ENCODE data around the gene APRT. TPM values are rescaled to one million over a fixed set of nuclear protein-coding genes. Genes with fewer than 3 reads are reported as not detected.

The APRT gene
- total and polyA plus RNA-seq, 9 of the 15 experiments (the other 6 are each of a cell fraction or from before 2014, with no cell fraction given) = 41.7 to 409 (median 146) TPM

DNA sequence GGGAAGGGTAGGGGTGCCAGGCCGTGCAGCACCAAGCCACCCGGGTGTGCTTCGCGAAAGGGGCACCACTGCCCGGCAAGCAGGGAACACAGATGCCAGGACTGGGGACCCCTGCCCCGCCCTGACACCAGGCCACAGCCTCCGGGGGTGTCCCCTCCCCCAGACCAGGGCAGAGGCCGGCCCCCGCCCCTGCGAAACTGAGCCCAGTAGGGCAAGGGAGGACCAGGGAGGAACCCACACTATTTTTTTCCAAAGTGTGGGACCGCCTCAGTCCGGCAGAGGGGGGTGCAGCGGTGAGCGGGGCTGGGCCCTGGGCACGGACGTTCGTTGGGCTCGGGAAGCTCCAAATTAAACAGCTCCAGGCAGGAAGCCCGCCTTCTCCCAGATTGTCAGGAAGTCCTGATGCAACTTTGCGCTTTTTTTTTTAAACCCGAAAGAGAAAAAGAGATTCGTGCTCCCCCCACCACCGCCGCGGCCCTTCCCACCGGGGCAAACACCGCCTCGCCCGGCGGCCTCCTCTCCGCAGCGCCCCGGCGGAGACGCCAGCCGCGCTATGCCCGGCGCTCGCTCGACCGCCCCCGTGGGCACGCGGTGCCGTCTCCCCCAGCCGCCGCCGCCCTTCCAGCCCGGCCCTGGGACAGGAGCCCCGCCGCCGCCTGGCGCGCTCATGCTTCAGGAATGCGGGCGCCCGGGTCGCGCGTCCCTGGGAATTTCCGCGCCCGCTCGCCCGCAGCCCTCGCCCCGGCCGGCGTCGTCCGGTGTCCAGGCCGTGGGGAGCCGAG is 27.5 kb downstream of the APRT start (continued):
- TF ChIP-seq, protein P1, sequence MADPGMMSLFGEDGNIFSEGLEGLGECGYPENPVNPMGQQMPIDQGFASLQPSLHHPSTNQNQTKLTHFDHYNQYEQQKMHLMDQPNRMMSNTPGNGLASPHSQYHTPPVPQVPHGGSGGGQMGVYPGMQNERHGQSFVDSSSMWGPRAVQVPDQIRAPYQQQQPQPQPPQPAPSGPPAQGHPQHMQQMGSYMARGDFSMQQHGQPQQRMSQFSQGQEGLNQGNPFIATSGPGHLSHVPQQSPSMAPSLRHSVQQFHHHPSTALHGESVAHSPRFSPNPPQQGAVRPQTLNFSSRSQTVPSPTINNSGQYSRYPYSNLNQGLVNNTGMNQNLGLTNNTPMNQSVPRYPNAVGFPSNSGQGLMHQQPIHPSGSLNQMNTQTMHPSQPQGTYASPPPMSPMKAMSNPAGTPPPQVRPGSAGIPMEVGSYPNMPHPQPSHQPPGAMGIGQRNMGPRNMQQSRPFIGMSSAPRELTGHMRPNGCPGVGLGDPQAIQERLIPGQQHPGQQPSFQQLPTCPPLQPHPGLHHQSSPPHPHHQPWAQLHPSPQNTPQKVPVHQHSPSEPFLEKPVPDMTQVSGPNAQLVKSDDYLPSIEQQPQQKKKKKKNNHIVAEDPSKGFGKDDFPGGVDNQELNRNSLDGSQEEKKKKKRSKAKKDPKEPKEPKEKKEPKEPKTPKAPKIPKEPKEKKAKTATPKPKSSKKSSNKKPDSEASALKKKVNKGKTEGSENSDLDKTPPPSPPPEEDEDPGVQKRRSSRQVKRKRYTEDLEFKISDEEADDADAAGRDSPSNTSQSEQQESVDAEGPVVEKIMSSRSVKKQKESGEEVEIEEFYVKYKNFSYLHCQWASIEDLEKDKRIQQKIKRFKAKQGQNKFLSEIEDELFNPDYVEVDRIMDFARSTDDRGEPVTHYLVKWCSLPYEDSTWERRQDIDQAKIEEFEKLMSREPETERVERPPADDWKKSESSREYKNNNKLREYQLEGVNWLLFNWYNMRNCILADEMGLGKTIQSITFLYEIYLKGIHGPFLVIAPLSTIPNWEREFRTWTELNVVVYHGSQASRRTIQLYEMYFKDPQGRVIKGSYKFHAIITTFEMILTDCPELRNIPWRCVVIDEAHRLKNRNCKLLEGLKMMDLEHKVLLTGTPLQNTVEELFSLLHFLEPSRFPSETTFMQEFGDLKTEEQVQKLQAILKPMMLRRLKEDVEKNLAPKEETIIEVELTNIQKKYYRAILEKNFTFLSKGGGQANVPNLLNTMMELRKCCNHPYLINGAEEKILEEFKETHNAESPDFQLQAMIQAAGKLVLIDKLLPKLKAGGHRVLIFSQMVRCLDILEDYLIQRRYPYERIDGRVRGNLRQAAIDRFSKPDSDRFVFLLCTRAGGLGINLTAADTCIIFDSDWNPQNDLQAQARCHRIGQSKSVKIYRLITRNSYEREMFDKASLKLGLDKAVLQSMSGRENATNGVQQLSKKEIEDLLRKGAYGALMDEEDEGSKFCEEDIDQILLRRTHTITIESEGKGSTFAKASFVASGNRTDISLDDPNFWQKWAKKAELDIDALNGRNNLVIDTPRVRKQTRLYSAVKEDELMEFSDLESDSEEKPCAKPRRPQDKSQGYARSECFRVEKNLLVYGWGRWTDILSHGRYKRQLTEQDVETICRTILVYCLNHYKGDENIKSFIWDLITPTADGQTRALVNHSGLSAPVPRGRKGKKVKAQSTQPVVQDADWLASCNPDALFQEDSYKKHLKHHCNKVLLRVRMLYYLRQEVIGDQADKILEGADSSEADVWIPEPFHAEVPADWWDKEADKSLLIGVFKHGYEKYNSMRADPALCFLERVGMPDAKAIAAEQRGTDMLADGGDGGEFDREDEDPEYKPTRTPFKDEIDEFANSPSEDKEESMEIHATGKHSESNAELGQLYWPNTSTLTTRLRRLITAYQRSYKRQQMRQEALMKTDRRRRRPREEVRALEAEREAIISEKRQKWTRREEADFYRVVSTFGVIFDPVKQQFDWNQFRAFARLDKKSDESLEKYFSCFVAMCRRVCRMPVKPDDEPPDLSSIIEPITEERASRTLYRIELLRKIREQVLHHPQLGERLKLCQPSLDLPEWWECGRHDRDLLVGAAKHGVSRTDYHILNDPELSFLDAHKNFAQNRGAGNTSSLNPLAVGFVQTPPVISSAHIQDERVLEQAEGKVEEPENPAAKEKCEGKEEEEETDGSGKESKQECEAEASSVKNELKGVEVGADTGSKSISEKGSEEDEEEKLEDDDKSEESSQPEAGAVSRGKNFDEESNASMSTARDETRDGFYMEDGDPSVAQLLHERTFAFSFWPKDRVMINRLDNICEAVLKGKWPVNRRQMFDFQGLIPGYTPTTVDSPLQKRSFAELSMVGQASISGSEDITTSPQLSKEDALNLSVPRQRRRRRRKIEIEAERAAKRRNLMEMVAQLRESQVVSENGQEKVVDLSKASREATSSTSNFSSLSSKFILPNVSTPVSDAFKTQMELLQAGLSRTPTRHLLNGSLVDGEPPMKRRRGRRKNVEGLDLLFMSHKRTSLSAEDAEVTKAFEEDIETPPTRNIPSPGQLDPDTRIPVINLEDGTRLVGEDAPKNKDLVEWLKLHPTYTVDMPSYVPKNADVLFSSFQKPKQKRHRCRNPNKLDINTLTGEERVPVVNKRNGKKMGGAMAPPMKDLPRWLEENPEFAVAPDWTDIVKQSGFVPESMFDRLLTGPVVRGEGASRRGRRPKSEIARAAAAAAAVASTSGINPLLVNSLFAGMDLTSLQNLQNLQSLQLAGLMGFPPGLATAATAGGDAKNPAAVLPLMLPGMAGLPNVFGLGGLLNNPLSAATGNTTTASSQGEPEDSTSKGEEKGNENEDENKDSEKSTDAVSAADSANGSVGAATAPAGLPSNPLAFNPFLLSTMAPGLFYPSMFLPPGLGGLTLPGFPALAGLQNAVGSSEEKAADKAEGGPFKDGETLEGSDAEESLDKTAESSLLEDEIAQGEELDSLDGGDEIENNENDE (IDR thresholded peaks at IDR 0.05; ENCODE audit: low read depth, low read length) = no peak
- TF ChIP-seq, protein P2, sequence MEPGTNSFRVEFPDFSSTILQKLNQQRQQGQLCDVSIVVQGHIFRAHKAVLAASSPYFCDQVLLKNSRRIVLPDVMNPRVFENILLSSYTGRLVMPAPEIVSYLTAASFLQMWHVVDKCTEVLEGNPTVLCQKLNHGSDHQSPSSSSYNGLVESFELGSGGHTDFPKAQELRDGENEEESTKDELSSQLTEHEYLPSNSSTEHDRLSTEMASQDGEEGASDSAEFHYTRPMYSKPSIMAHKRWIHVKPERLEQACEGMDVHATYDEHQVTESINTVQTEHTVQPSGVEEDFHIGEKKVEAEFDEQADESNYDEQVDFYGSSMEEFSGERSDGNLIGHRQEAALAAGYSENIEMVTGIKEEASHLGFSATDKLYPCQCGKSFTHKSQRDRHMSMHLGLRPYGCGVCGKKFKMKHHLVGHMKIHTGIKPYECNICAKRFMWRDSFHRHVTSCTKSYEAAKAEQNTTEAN (CRISPR knock-in tag; IDR thresholded peaks at IDR 0.05) = 0 out of 2 replicates have a peak, but pooled peaks have one; percentile 48
- no peak for TF ChIP-seq CBFB (CRISPR knock-in tag; IDR thresholded peaks at IDR 0.05)
- TF ChIP-seq ZNF444 (CRISPR knock-in tag; IDR thresholded peaks at IDR 0.05) = 0 out of 2 replicates have a peak, but pooled peaks have one; percentile 14
- no peak for TF ChIP-seq KDM5B (IDR thresholded peaks at IDR 0.05; ENCODE audit: insufficient replicate concordance, low read depth, low read length)
- no peak for TF ChIP-seq MEF2A (IDR thresholded peaks at IDR 0.05; ENCODE audit: control insufficient read depth, low read depth, low read length)
- no peak for TF ChIP-seq ZNF217 (CRISPR knock-in tag; IDR thresholded peaks at IDR 0.05)
- TF ChIP-seq ZEB2 (IDR thresholded peaks at IDR 0.05) = 0 out of 2 replicates have a peak, but pooled peaks have one; percentile 3
- peak; percentile 73; the same call in 1 of the 2 replicates for TF ChIP-seq ZNF232 (CRISPR knock-in tag; IDR thresholded peaks at IDR 0.05)
- TF ChIP-seq NBN (IDR thresholded peaks at IDR 0.05; ENCODE audit: low read depth) = no peak
- TF ChIP-seq ETV1 (tag; conservative IDR thresholded peaks at IDR 0.05; ENCODE audit: low read depth) = no peak
- TF ChIP-seq SIN3B (IDR thresholded peaks at IDR 0.05; ENCODE audit: low read depth) = no peak
- no peak for TF ChIP-seq LCOR (CRISPR knock-in tag; IDR thresholded peaks at IDR 0.05)
- peak; percentile 76 for TF ChIP-seq POLR2G (IDR thresholded peaks at IDR 0.05; ENCODE audit: low read depth, low read length)
- no peak for TF ChIP-seq HDAC3 (IDR thresholded peaks at IDR 0.05; ENCODE audit: borderline replicate concordance, partially characterized antibody)
- no peak for TF ChIP-seq ESRRB (CRISPR knock-in tag; IDR thresholded peaks at IDR 0.05; ENCODE audit: borderline replicate concordance)
